Activated T-cell treated with anti-CD3 and anti-CD28 coated beads, Interleukin-2, amount 50 U/mL, for 24 hours (primary cell): ENCODE data around the gene PAEP.

Experiments used
- DNase-seq: peaks from one replicate; pipeline ENCODE4 v3.0.0-alpha.2; 2020
- H3K27ac Mint-ChIP-seq: 2 replicates; pipeline ENCODE4 v1.8.0; 2020; ENCODE audit warnings: mild to moderate bottlenecking, mixed read lengths
- H3K27me3 Mint-ChIP-seq: 2 replicates; pipeline ENCODE4 v1.8.0; 2020; ENCODE audit warnings: mixed read lengths
- H3K36me3 Mint-ChIP-seq: 2 replicates; pipeline ENCODE4 v1.8.0; 2020; ENCODE audit warnings: low read depth, mixed read lengths
- H3K4me1 Mint-ChIP-seq: 2 replicates; pipeline ENCODE4 v1.8.0; 2020; ENCODE audit warnings: low read depth, mixed read lengths
- H3K4me3 Mint-ChIP-seq: 2 replicates; pipeline ENCODE4 v1.8.0; 2020; ENCODE audit warnings: mild to moderate bottlenecking, moderate library complexity, mixed read lengths
- H3K9me3 Mint-ChIP-seq: 2 replicates; pipeline ENCODE4 v1.8.0; 2020; ENCODE audit warnings: mixed read lengths

Gene PAEP

DNA sequence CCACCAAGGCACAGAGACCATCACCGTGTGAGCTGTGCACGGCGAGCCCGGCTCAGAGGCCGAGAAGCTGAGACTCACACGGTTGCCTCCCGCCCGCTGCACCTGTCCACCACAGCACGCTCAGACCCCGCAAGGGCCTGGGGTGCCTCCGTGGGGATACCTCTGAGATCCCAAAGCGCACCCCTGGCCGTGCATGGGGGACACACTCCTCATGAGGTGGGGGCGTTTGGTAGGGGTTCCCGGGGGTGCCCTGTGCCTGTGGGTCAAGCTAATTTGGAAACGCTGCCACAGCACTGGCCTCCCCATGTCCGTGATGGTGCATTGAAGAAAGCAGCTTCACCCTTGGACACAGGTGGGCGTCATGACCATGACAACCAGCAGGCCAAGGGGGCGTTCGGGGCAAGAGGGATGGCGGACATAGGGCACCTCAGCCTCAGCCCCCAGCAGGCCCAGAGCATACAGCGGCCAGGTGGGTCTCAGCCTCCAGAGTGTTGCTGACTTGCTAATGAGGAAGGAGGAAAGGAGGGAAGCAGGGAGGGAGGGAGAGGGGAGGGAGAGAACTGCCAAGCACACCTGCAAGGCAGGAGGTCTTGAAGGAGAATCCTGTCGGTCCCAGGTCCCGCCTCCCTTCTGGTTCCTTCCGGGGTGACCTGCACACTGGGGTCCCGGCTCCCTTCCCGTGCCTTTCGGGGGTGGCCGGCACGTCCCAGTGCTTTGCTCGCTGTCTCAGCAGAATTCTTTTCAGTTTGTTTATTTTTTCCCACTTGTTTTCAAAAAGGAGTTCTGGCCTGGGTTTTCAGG lies 43.1 kb downstream of the PAEP start:
- no peaks in the 10 kb centered on the region for H3K4me1 Mint-ChIP-seq
- DNase-seq: peak; percentile 20
- H3K27me3 Mint-ChIP-seq: peaks cover 18% of the 10 kb centered on the region

DNA sequence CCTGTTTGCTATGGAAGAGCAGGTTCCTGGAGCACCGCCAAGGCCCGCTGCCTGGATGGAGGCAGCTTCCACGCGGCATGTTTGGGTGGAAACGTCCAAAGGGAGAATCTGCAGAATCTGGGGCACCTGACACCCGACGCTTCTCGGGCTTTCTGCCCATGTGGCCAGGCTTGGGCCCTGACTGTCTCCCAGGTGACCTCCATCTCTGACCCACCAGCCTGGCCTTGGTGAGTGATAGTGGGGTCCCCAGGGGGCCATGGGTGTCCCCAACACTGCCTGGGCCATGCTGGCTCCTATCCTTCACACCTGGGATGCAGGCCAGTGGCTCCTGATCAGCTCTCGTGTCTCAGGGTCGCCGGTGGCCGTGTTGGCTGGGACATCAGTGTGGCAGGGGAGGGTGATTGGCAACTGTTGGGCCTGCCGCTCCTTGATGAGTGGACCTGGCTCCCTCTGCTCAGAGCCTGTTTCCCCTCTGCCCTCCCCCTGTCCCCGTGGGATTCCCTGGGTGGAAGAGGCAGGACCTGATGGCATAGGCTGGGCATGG lies 43.8 kb downstream of the PAEP start:
- Mint-ChIP-seq H3K4me3 (no peak overlapping the region), H3K9me3 (no peaks in the 10 kb centered on the region), H3K27ac (no peak overlapping the region), H3K36me3 (no peaks in the 10 kb centered on the region), H3K4me1 (no peaks in the 10 kb centered on the region), H3K27me3 (peaks cover 15% of the 10 kb centered on the region)
- no peak for DNase-seq

More for the DNA sequence above, 43.1 kb downstream of the PAEP start:
- Mint-ChIP-seq H3K4me3 (no peak overlapping the region), H3K9me3 (no peaks in the 10 kb centered on the region), H3K36me3 (no peaks in the 10 kb centered on the region), H3K27ac (no peak overlapping the region)

GRCh38 chr9:135606885-135607259 lies 45.3 kb downstream of the PAEP start:
- no peaks in the 10 kb centered on the region for H3K9me3 Mint-ChIP-seq
- H3K36me3 Mint-ChIP-seq: no peaks in the 10 kb centered on the region
- no peak overlapping the region for H3K4me3 Mint-ChIP-seq
- H3K27me3 Mint-ChIP-seq: peaks cover 6% of the 10 kb centered on the region
- DNase-seq: no peak
- H3K4me1 Mint-ChIP-seq: no peaks in the 10 kb centered on the region
- no peak overlapping the region for H3K27ac Mint-ChIP-seq

- Mint-ChIP-seq H3K27me3 (peaks cover 5% of the 10 kb centered on the region), H3K36me3 (no peaks in the 10 kb centered on the region), H3K4me1 (no peaks in the 10 kb centered on the region), H3K9me3 (no peaks in the 10 kb centered on the region), H3K4me3 (no peak overlapping the region), H3K27ac (no peak overlapping the region)
- DNase-seq: no peak
Observed at GRCh38 chr9:135607401-135608293, 46.1 kb downstream of the PAEP start.

- Mint-ChIP-seq H3K36me3 (no peaks in the 10 kb centered on the region), H3K9me3 (no peaks in the 10 kb centered on the region)
Observed at GRCh38 chr9:135608294-135608998, 46.9 kb downstream of the PAEP start.

DNA sequence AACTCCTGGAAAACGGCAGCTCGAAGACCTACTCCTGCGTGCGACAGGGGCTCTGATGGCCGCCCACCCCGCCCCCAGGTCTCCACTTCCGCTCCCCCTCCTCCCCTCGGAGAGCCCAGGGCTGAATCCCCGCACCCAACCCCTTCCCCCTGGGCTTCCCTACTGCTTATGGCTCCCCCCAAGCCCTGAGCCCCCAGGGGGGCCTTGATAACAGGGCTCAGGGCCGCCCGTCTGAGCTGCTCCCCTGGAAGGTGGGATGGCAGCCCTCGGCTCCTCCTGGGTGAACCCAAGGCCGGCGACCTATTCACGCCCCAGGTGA lies 47.4 kb downstream of the PAEP start:
- H3K4me1 Mint-ChIP-seq: no peaks in the 10 kb centered on the region
- no peaks in the 10 kb centered on the region for H3K9me3 Mint-ChIP-seq
- no peak for DNase-seq
- H3K4me3 Mint-ChIP-seq: no peak overlapping the region
- no peak overlapping the region for H3K27ac Mint-ChIP-seq
- H3K27me3 Mint-ChIP-seq: peaks cover 6% of the 10 kb centered on the region
- no peaks in the 10 kb centered on the region for H3K36me3 Mint-ChIP-seq

More at GRCh38 chr9:135608294-135608998, 46.9 kb downstream of the PAEP start:
- H3K4me1 Mint-ChIP-seq: no peaks in the 10 kb centered on the region
- no peak overlapping the region for H3K4me3 Mint-ChIP-seq
- H3K27me3 Mint-ChIP-seq: peaks cover 4% of the 10 kb centered on the region
- no peak overlapping the region for H3K27ac Mint-ChIP-seq
- DNase-seq: no peak

GRCh38 chr9:135609366-135609955 lies 47.9 kb downstream of the PAEP start:
- H3K36me3 Mint-ChIP-seq: no peaks in the 10 kb centered on the region
- H3K27ac Mint-ChIP-seq: no peak overlapping the region
- no peak overlapping the region for H3K4me3 Mint-ChIP-seq
- H3K4me1 Mint-ChIP-seq: no peaks in the 10 kb centered on the region
- H3K27me3 Mint-ChIP-seq: peaks cover 6% of the 10 kb centered on the region
- DNase-seq: no peak
- no peaks in the 10 kb centered on the region for H3K9me3 Mint-ChIP-seq

DNA sequence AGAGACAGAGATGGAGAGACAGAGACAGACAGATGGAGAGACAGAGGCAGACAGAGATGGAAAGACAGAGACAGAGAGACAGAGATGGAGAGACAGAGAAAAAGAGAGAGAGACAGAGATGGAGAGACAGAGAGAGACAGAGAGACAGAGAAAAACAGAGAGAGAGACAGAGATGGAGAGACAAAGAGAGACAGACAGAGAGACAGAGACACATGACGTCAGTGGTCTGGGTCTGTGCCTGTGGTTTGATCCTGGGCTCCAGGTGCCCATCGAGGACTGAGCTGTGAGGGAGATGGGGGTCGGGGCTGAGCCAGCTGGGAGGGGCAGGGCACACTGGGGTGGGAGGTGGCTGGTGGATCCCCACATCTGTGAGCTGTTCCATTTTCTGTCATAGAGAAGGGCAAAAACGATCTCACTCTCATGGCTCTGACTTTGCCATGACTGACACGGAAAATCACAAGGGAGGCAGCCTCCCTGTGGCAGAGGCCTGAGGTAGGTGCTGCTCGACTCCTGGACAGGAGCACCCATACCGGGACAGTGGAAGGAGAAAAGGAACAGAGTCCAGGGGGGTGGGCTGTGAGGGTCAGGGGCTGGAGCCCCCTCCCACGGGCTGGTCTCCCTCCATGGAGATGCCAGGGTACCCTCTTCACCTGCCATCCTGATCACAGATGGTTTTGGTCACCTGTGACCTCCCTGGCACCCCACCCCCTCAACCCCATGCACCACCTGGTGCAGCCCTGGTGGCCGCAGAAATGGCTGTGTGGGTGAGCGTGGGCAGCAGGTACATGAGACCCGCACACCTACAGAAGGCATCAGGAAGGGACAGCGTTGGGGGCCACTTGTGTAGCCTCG lies 49.0 kb downstream of the PAEP start:
- Mint-ChIP-seq H3K4me1 (no peaks in the 10 kb centered on the region), H3K4me3 (no peak overlapping the region), H3K27ac (no peak overlapping the region), H3K9me3 (no peaks in the 10 kb centered on the region), H3K36me3 (no peaks in the 10 kb centered on the region), H3K27me3 (peaks cover 6% of the 10 kb centered on the region)
- no peak for DNase-seq

DNA sequence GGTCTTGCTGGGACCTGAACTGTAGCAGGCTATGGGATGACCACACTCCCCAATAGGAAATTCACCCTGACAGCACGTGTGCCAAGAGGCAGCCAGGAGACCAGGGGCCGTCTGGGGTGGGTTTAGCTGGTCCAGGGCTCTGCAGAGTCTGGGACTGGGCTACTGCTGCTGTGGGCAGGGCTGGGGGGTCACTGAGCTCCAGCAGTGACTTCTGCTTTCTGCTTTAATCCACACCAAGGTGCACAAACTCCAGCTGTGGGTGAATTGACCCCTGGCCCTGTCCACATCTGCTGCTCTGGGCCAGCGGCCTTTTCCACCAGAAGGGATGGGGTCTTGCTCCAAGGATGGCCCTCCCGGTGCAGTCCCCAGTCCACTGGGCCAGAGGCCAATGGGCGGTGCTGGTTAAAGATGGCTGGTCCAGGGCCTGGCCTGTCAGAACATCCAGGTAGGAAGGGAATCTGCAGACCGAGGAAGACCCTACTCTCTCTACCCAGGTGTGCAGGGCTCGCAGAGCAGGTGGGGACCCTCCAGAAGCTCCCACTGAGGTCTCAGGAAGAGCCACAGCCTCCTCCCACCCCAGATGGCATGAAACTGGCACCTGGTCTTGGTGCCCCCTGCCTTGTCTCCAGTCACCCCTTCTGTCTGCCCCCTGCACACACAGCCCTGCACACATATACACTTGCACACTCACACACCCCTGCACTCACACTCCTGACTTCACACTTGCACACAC lies 49.8 kb downstream of the PAEP start:
- peaks cover 6% of the 10 kb centered on the region for H3K27me3 Mint-ChIP-seq
- H3K4me3 Mint-ChIP-seq: no peak overlapping the region
- H3K9me3 Mint-ChIP-seq: no peaks in the 10 kb centered on the region
- no peaks in the 10 kb centered on the region for H3K4me1 Mint-ChIP-seq
- H3K27ac Mint-ChIP-seq: no peak overlapping the region
- DNase-seq: no peak
- H3K36me3 Mint-ChIP-seq: no peaks in the 10 kb centered on the region

- DNase-seq: no peak
- Mint-ChIP-seq H3K4me3 (no peak overlapping the region), H3K36me3 (no peaks in the 10 kb centered on the region), H3K9me3 (no peaks in the 10 kb centered on the region), H3K27ac (no peak overlapping the region), H3K4me1 (no peaks in the 10 kb centered on the region), H3K27me3 (peaks cover 6% of the 10 kb centered on the region)
Observed at GRCh38 chr9:135611875-135612209, 50.3 kb downstream of the PAEP start.

- H3K36me3 Mint-ChIP-seq: no peaks in the 10 kb centered on the region
- H3K4me3 Mint-ChIP-seq: no peak overlapping the region
- H3K4me1 Mint-ChIP-seq: no peaks in the 10 kb centered on the region
Observed at GRCh38 chr9:135612437-135612836, 50.9 kb downstream of the PAEP start.

GRCh38 chr9:135612981-135613910 lies 51.7 kb downstream of the PAEP start:
- H3K4me1 Mint-ChIP-seq: no peaks in the 10 kb centered on the region
- H3K27ac Mint-ChIP-seq: no peak overlapping the region
- no peak for DNase-seq
- H3K9me3 Mint-ChIP-seq: no peaks in the 10 kb centered on the region
- H3K27me3 Mint-ChIP-seq: peaks cover 9% of the 10 kb centered on the region
- H3K4me3 Mint-ChIP-seq: no peak overlapping the region
- no peaks in the 10 kb centered on the region for H3K36me3 Mint-ChIP-seq

More at GRCh38 chr9:135612437-135612836, 50.9 kb downstream of the PAEP start:
- peaks cover 6% of the 10 kb centered on the region for H3K27me3 Mint-ChIP-seq
- H3K9me3 Mint-ChIP-seq: no peaks in the 10 kb centered on the region
- no peak overlapping the region for H3K27ac Mint-ChIP-seq
- no peak for DNase-seq
